22Rv1 (cell line): Measurements from ENCODE around the gene MB21D2.

Source experiments
- CTCF ChIP-seq: fragments of 450-650 bp; IDR thresholded peaks from 2 replicates; pipeline ENCODE4 v1.5.1; 2017; ENCODE audit warnings: mild to moderate bottlenecking
- ZFX ChIP-seq: fragments of 450-650 bp; IDR thresholded peaks from 2 replicates; pipeline ENCODE4 v1.6.1; 2017; ENCODE audit warnings: antibody characterized with exemption, borderline replicate concordance

GRCh38 chr3:192887047-192887446 is 30.6 kb downstream of the MB21D2 start:
- no peak for TF ChIP-seq CTCF
- TF ChIP-seq ZFX, result no peak
